GM23248 (cell line): ENCODE data around the gene PLEKHD1. TPM values are rescaled to one million over a fixed set of nuclear protein-coding genes. Genes with fewer than 3 reads are reported as not detected.

ENCODE experiments used
- DNase-seq: peaks from one replicate; pipeline ENCODE4 v3.0.0-alpha.2; 2015
- H2AFZ ChIP-seq: fragments of 200-600 bp; sonication (generic); 2 replicates; pipeline ENCODE4 v1.6.1; 2016; ENCODE audit warnings: antibody characterized with exemption
- H3F3A ChIP-seq: fragments of 200-600 bp; sonication (generic); 2 replicates; pipeline ENCODE4 v1.6.1; 2016; ENCODE audit warnings: mild to moderate bottlenecking, antibody characterized with exemption, mixed run types; ENCODE audit not compliant: insufficient read depth
- H3K27ac ChIP-seq: fragments of 200-600 bp; sonication (generic); 2 replicates; pipeline ENCODE4 v1.5.1; 2016; ENCODE audit warnings: mild to moderate bottlenecking
- H3K27me3 ChIP-seq: fragments of 200-600 bp; sonication (generic); replicated peaks from 2 replicates; pipeline ENCODE4 v1.6.1; 2016; ENCODE audit warnings: mild to moderate bottlenecking; ENCODE audit not compliant: insufficient read depth
- H3K36me3 ChIP-seq: fragments of 200-600 bp; sonication (generic); 2 replicates; pipeline ENCODE4 v1.6.1; 2016; ENCODE audit warnings: low read depth, mild to moderate bottlenecking
- H3K4me1 ChIP-seq: fragments of 200-600 bp; sonication (generic); 2 replicates; pipeline ENCODE4 v1.6.1; 2016; ENCODE audit warnings: mild to moderate bottlenecking; ENCODE audit not compliant: insufficient read depth
- H3K4me2 ChIP-seq: fragments of 200-600 bp; sonication (generic); one replicate; pipeline ENCODE4 v1.6.1; 2016; ENCODE audit warnings: mild to moderate bottlenecking; ENCODE audit not compliant: unreplicated experiment
- H3K4me3 ChIP-seq: fragments of 200-600 bp; sonication (generic); 2 replicates; pipeline ENCODE4 v1.5.1; 2016; ENCODE audit warnings: mild to moderate bottlenecking
- H3K79me2 ChIP-seq: fragments of 200-600 bp; sonication (generic); 2 replicates; pipeline ENCODE4 v1.6.1; 2016; ENCODE audit warnings: mild to moderate bottlenecking; ENCODE audit not compliant: insufficient read depth
- H3K9ac ChIP-seq: fragments of 200-600 bp; sonication (generic); 2 replicates; pipeline ENCODE4 v1.6.1; 2016; ENCODE audit warnings: mild to moderate bottlenecking
- H3K9me2 ChIP-seq: fragments of 200-600 bp; sonication (generic); 2 replicates; pipeline ENCODE4 v1.6.1; 2016; ENCODE audit warnings: mixed run types, mild to moderate bottlenecking, moderate library complexity; ENCODE audit not compliant: insufficient read depth
- H3K9me3 ChIP-seq: fragments of 200-600 bp; sonication (generic); one replicate; pipeline ENCODE4 v1.6.1; 2017; ENCODE audit warnings: low read depth
- H4K20me1 ChIP-seq: fragments of 200-600 bp; sonication (generic); 2 replicates; pipeline ENCODE4 v1.6.0; 2016; ENCODE audit not compliant: insufficient read depth
- EZH2 ChIP-seq: fragments of 200-600 bp; sonication (generic); IDR thresholded peaks from 2 replicates; pipeline ENCODE4 v1.6.1; 2018; ENCODE audit warnings: antibody characterized with exemption, mild to moderate bottlenecking; ENCODE audit not compliant: insufficient read depth, poor library complexity, severe bottlenecking
- EZH2phosphoT487 ChIP-seq: fragments of 200-600 bp; sonication (generic); IDR thresholded peaks from 2 replicates; pipeline ENCODE4 v1.6.1; 2018; ENCODE audit warnings: antibody characterized with exemption, moderate library complexity, mild to moderate bottlenecking, low read depth; ENCODE audit not compliant: insufficient read depth
- WGBS, 2 experiments: methylation state at CpG; one replicate each; pipeline ENCODE4 v1.1.6; 2015 to 2017; ENCODE audit warnings: low lambda C conversion rate in 2 of 2, low coverage in 1 of 2; ENCODE audit errors: missing lambda C conversion rate in 2 of 2; 5-methylcytosine and 5-hydroxymethylcytosine counted together
- in situ Hi-C: fragments of 300-500 bp; cut with MboI; formaldehyde crosslinking; loops from 2 replicates; pipeline ENCODE4 v1.15.0; 2020
- polyA plus RNA-seq: library from polyadenylated mRNA; unstranded; fragments of >200 nt; fragmentation: Nextera tagmentation; extraction: Ambion mirVana; gene quantifications from 2 replicates; pipeline ENCODE4 v1.2.1, GENCODE V29; 2016
- total RNA-seq: library from RNA; depleted of rRNA; stranded (reverse); fragments of >200 nt; shearing (Covaris generic); gene quantifications from 2 replicates; pipeline ENCODE4 v1.2.3, GENCODE V29; 2014

PLEKHD1 gene
- total and polyA plus RNA-seq, 2 experiments from 2014 or later, result not detected

GRCh38 chr14:69460093-69460701 is 24.3 kb upstream of the PLEKHD1 start:
- no peak overlapping the region for H3K4me3 ChIP-seq
- no peaks in the 10 kb centered on the region for H3K9me3 ChIP-seq
- H3K27me3 ChIP-seq, result no peaks in the 10 kb centered on the region
- no peak for TF ChIP-seq EZH2phosphoT487
- no peak for TF ChIP-seq EZH2
- H3K4me2 ChIP-seq, result no peak overlapping the region
- in situ Hi-C loops, result loop anchor here (25.0 kb wide), 1 partner anchor 223 kb away; no protein-coding TSS in a partner anchor
- H2AFZ ChIP-seq, result no peak overlapping the region
- H3K27ac ChIP-seq, result peak overlapping the region; percentile 36
- WGBS, 2 experiments, result 25 to 28% methylated on average over 4 of the region's 4 CpGs
- peak; percentile 93 for DNase-seq
- H3F3A ChIP-seq, result peaks cover 27% of the 10 kb centered on the region
- no peak overlapping the region for H3K9ac ChIP-seq
- peaks cover 37% of the 10 kb centered on the region; the same call in 1 of the 2 replicates for H3K36me3 ChIP-seq
- no peaks in the 10 kb centered on the region for H3K9me2 ChIP-seq
- no peaks in the 10 kb centered on the region for H3K79me2 ChIP-seq
- H3K4me1 ChIP-seq, result peaks cover 12% of the 10 kb centered on the region
- no peaks in the 10 kb centered on the region for H4K20me1 ChIP-seq

GRCh38 chr14:69464379-69464778 is 20.1 kb upstream of the PLEKHD1 start:
- H3K4me2 ChIP-seq, result no peak overlapping the region
- peaks cover 13% of the 10 kb centered on the region; the same call in 1 of the 2 replicates for H3F3A ChIP-seq
- peak overlapping the region; percentile 34; the same call in 1 of the 2 replicates for H3K9ac ChIP-seq
- H4K20me1 ChIP-seq, result no peaks in the 10 kb centered on the region
- no peaks in the 10 kb centered on the region for H3K79me2 ChIP-seq
- H3K4me3 ChIP-seq, result peak overlapping the region; percentile 13; the same call in 1 of the 2 replicates
- peak overlapping the region; percentile 77 for H3K27ac ChIP-seq
- peaks cover 15% of the 10 kb centered on the region for H3K4me1 ChIP-seq
- peaks cover 9% of the 10 kb centered on the region; the same call in 1 of the 2 replicates for H3K36me3 ChIP-seq
- in situ Hi-C loops, result loop anchor here (25.0 kb wide), 1 partner anchor 227 kb away; no protein-coding TSS in a partner anchor
- H3K27me3 ChIP-seq, result no peaks in the 10 kb centered on the region
- no peaks in the 10 kb centered on the region for H3K9me2 ChIP-seq
- H3K9me3 ChIP-seq, result no peaks in the 10 kb centered on the region
- peak; percentile 36 for DNase-seq
- H2AFZ ChIP-seq, result no peak overlapping the region
- no peak for TF ChIP-seq EZH2phosphoT487
- TF ChIP-seq EZH2, result no peak

- Histone ChIP-seq H3K27me3 (no peaks in the 10 kb centered on the region), H2AFZ (no peak overlapping the region), H3K79me2 (no peaks in the 10 kb centered on the region), H3K27ac (peak overlapping the region; percentile 77), H3K9me3 (no peaks in the 10 kb centered on the region), H3K4me2 (no peak overlapping the region), H3K36me3 (peaks cover 9% of the 10 kb centered on the region; the same call in 1 of the 2 replicates), H3K9me2 (no peaks in the 10 kb centered on the region), H4K20me1 (no peaks in the 10 kb centered on the region), H3K9ac (peak overlapping the region; percentile 34; the same call in 1 of the 2 replicates), H3K4me1 (peaks cover 15% of the 10 kb centered on the region), H3K4me3 (peak overlapping the region; percentile 13; the same call in 1 of the 2 replicates), H3F3A (peaks cover 9% of the 10 kb centered on the region; the same call in 1 of the 2 replicates)
- DNase-seq, result peak; percentile 91
- in situ Hi-C loops, result loop anchor here (25.0 kb wide), 1 partner anchor 228 kb away; no protein-coding TSS in a partner anchor
- 30 to 33% methylated on average over 6 of the region's 6 CpGs for WGBS, 2 experiments
- TF ChIP-seq EZH2, result no peak
- TF ChIP-seq EZH2phosphoT487, result no peak
Observed at GRCh38 chr14:69464829-69465228, 19.7 kb upstream of the PLEKHD1 start.

GRCh38 chr14:69468949-69469348 is 15.6 kb upstream of the PLEKHD1 start:
- no peaks in the 10 kb centered on the region for H3K9me3 ChIP-seq
- no peak overlapping the region for H3K27ac ChIP-seq
- no peak overlapping the region for H2AFZ ChIP-seq
- in situ Hi-C loops, result loop anchor here (25.0 kb wide), 1 partner anchor 232 kb away; no protein-coding TSS in a partner anchor
- TF ChIP-seq EZH2 (no peak), EZH2phosphoT487 (no peak)
- H4K20me1 ChIP-seq, result no peaks in the 10 kb centered on the region
- peaks cover 15% of the 10 kb centered on the region for H3K4me1 ChIP-seq
- H3K27me3 ChIP-seq, result no peaks in the 10 kb centered on the region
- no peak for DNase-seq
- no peak overlapping the region for H3K9ac ChIP-seq
- no peak overlapping the region for H3K4me3 ChIP-seq
- no peaks in the 10 kb centered on the region for H3K79me2 ChIP-seq
- WGBS, 2 experiments, result 70 to 77% methylated on average over 2 of the region's 2 CpGs
- H3K4me2 ChIP-seq, result no peak overlapping the region
- H3F3A ChIP-seq, result peaks cover 9% of the 10 kb centered on the region; the same call in 1 of the 2 replicates
- no peaks in the 10 kb centered on the region for H3K36me3 ChIP-seq
- no peaks in the 10 kb centered on the region for H3K9me2 ChIP-seq
